Colonic mucosa (tissue), 4 donors: ENCODE results near the gene TMEM164. TPM values are rescaled to one million over a fixed set of nuclear protein-coding genes. Genes with fewer than 3 reads are reported as not detected.

Experiments
- DNase-seq: peaks from one replicate; pipeline ENCODE4 v3.0.0-alpha.2; 2020
- H3K27ac ChIP-seq: fragments of 200-600 bp; one replicate; pipeline ENCODE4 v1.8.0; 2021
- H3K27me3 ChIP-seq: fragments of 200-600 bp; one replicate; pipeline ENCODE4 v1.8.0; 2021
- H3K36me3 ChIP-seq: fragments of 200-600 bp; one replicate; pipeline ENCODE4 v1.8.0; 2021
- H3K4me1 ChIP-seq: fragments of 200-600 bp; one replicate; pipeline ENCODE4 v1.8.0; 2021; ENCODE audit warnings: mild to moderate bottlenecking
- H3K4me3 ChIP-seq: fragments of 200-600 bp; one replicate; pipeline ENCODE4 v1.8.0; 2021
- H3K9ac ChIP-seq, 2 donors: one replicate each; pipeline ENCODE4 v1.7.0; 2013; ENCODE audit warnings: control low read depth in 2 of 2, low read depth in 2 of 2, low read length in 2 of 2
- H3K9me3 ChIP-seq: fragments of 200-600 bp; one replicate; pipeline ENCODE4 v1.8.0; 2021
- CTCF ChIP-seq: fragments of 200-600 bp; IDR thresholded peaks from one replicate; pipeline ENCODE4 v1.8.0; 2022; ENCODE audit warnings: antibody characterized with exemption, mild to moderate bottlenecking
- intact Hi-C: fragments of 100-400 bp; cut with DNase I; formaldehyde crosslinking; loops from one replicate; pipeline ENCODE4 v1.14.1; 2022
- total RNA-seq, 2 donors: library from RNA; stranded (reverse); fragmentation: NEBNext Ultra II Directional in 1 of 2; extraction: Animal tissue kit (Norgen Biotek cat#: 25700) in 1 of 2; gene quantifications; one replicate each; pipeline ENCODE4 v1.2.1, GENCODE V29; 2021
- donor health status: healthy.
- donor health status: DM: no; HTN: no; CAD: no.
- donor health status: DM: no; HTN: no; CAD: no.

Gene TMEM164
- total RNA-seq, 2 donors from 2014 or later = 57.3 to 73.1 TPM

- Histone ChIP-seq H3K36me3 (no peaks in the 10 kb centered on the region), H3K4me1 (no peaks in the 10 kb centered on the region), H3K9ac (no peak overlapping the region), H3K9me3 (no peaks in the 10 kb centered on the region), H3K27ac (no peak overlapping the region), H3K27me3 (no peaks in the 10 kb centered on the region), H3K4me3 (no peak overlapping the region)
- intact Hi-C loops = no loop called here
- no peak for TF ChIP-seq CTCF
- no peak for DNase-seq
Observed at GRCh38 chrX:110062919-110063318, 60.0 kb downstream of the TMEM164 start.

DNA sequence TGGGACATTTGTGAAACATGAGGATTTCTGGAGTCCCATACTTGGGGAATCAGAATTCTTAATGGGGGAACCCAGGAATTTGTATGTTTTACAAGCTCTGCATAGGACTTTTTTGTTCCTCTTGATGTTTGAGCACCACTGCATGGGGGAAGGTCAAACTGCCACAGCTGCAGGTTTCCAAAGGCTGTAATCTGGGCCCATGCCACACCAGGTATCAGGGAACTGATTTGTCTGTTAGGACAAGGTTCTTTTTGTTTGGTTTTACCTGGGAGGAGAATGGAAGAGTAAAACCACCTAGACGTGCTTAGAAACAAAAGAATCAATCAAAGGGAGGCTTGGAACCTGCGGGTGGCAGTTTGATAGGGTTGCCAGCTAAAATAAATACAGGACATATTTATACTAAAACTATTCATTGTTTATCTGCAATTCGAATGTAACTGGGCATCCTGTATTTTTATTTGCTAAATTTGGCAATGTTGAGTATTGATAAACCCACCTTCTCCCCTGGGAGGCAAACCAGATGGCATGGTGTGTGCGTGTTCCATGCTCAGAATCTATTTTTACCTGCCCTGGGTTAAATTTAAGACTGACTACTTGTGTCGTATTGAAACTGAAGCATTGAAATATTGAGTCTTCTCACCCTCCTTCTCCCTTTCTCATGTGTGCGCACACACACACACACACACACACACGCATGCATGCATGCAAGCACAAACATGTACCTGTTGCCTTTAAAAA, 63.7 kb downstream of the TMEM164 start:
- Histone ChIP-seq H3K9me3 (no peaks in the 10 kb centered on the region), H3K4me3 (no peak overlapping the region), H3K36me3 (no peaks in the 10 kb centered on the region), H3K27me3 (no peaks in the 10 kb centered on the region), H3K9ac (no peak overlapping the region), H3K4me1 (no peaks in the 10 kb centered on the region), H3K27ac (no peak overlapping the region)
- intact Hi-C loops = no loop called here
- no peak for DNase-seq
- TF ChIP-seq CTCF = no peak

DNA sequence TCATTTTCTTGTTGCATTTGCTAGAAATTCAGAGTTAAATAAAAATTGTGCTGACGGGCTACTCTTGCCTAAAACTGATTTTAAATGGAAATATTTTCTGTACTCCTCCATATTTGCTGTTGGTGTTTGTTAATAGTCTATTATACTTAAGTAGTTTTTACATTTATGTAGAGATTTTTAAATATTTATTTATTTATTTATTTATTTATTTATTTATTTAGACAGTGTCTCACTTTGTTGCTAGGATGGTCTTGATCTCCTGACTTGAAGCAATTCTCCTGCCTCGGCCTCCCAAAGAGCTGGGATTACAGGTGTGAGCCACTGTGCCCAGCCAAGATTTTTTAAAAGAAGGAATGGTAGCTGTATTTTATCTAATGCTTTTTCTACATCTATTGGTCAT, 68.1 kb downstream of the TMEM164 start:
- Histone ChIP-seq H3K4me3 (no peak overlapping the region), H3K9ac (no peak overlapping the region), H3K4me1 (no peaks in the 10 kb centered on the region), H3K27ac (no peak overlapping the region), H3K36me3 (no peaks in the 10 kb centered on the region), H3K9me3 (no peaks in the 10 kb centered on the region), H3K27me3 (no peaks in the 10 kb centered on the region)
- no peak for TF ChIP-seq CTCF
- intact Hi-C loops = no loop called here
- no peak for DNase-seq

- Histone ChIP-seq H3K4me3 (no peak overlapping the region), H3K36me3 (no peaks in the 10 kb centered on the region), H3K9ac (no peak overlapping the region), H3K9me3 (no peaks in the 10 kb centered on the region), H3K27me3 (no peaks in the 10 kb centered on the region), H3K4me1 (no peaks in the 10 kb centered on the region), H3K27ac (no peak overlapping the region)
- intact Hi-C loops = no loop called here
- no peak for TF ChIP-seq CTCF
- DNase-seq = no peak
Observed at GRCh38 chrX:110081320-110081719, 78.4 kb downstream of the TMEM164 start.

DNA sequence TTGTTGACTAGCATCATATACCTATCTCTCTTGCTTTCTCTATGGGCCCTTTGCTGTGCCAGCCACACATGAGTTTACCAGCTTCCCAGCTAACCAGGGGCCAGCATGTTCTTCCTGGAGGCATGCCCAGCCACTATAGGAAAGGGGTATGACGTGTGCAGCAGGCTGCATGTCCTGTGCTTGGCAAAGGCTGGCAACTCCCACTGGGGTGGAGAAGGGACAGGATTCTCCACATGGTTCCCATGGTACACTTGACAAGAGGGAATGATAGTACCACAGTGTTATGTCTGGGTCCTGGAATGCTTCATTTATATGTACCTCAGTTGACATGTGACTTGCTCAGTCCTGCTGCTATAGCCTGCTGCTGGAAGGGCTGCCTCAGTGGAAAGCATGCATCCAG, 78.8 kb downstream of the TMEM164 start:
- Histone ChIP-seq H3K36me3 (no peaks in the 10 kb centered on the region), H3K9me3 (no peaks in the 10 kb centered on the region), H3K4me1 (no peaks in the 10 kb centered on the region), H3K9ac (no peak overlapping the region), H3K4me3 (no peak overlapping the region), H3K27ac (no peak overlapping the region), H3K27me3 (no peaks in the 10 kb centered on the region)
- no peak for TF ChIP-seq CTCF
- DNase-seq = no peak
- intact Hi-C loops = no loop called here
